Mesenchymal stem cell (in vitro differentiated cells and primary cell): ENCODE data around the gene PAPSS2.
"Not testable (repeated sequence)": the region's sequence is repeated elsewhere in the genome, so short reads cannot be mapped to it uniquely, and the experiment has no call there.

Source experiments
- DNase-seq: peaks from one replicate; pipeline ENCODE4 v3.0.0-alpha.2; 2013
- H2AFZ ChIP-seq: one replicate; pipeline ENCODE4 v1.6.1; 2013; ENCODE audit warnings: low read depth, mild to moderate bottlenecking, control low read depth, inconsistent platforms, low read length, moderate library complexity
- H2AK5ac ChIP-seq: 2 replicates; pipeline ENCODE4 v1.6.1; 2013; ENCODE audit warnings: low read length, moderate library complexity, mild to moderate bottlenecking, inconsistent platforms; ENCODE audit not compliant: severe bottlenecking
- H2BK120ac ChIP-seq: one replicate; pipeline ENCODE4 v1.6.1; 2013; ENCODE audit warnings: low read depth, mild to moderate bottlenecking, inconsistent platforms, low read length, moderate library complexity
- H2BK12ac ChIP-seq, 2 experiments: one replicate each; pipeline ENCODE4 v1.6.1; 2013; ENCODE audit warnings: inconsistent platforms in 2 of 2, low read length in 2 of 2, mild to moderate bottlenecking in 2 of 2, moderate library complexity in 2 of 2, control low read depth in 1 of 2
- H2BK15ac ChIP-seq: one replicate; pipeline ENCODE4 v1.6.1; 2013; ENCODE audit warnings: mild to moderate bottlenecking, low read depth, inconsistent platforms; ENCODE audit not compliant: poor library complexity, severe bottlenecking
- H2BK5ac ChIP-seq: 2 replicates; pipeline ENCODE4 v1.6.1; 2013; ENCODE audit warnings: low read depth, mild to moderate bottlenecking, low read length, control low read depth, inconsistent platforms; ENCODE audit not compliant: poor library complexity, severe bottlenecking
- H3K14ac ChIP-seq, 2 experiments: one replicate each; pipeline ENCODE4 v1.6.1; 2013; ENCODE audit warnings: inconsistent platforms in 2 of 2, low read length in 2 of 2, control low read depth in 1 of 2, mild to moderate bottlenecking in 1 of 2, moderate library complexity in 1 of 2
- H3K18ac ChIP-seq, 2 experiments: one replicate each; pipeline ENCODE4 v1.6.1; 2013; ENCODE audit warnings: inconsistent platforms in 2 of 2, low read length in 2 of 2, control low read depth in 1 of 2, low read depth in 1 of 2, mild to moderate bottlenecking in 1 of 2
- H3K23ac ChIP-seq, 2 experiments: one replicate each; pipeline ENCODE4 v1.6.1; 2013; ENCODE audit warnings: inconsistent platforms in 2 of 2, low read length in 2 of 2, mild to moderate bottlenecking in 2 of 2, moderate library complexity in 2 of 2, control low read depth in 1 of 2
- H3K27ac ChIP-seq: 2 replicates; pipeline ENCODE4 v1.5.1; 2013; ENCODE audit warnings: mild to moderate bottlenecking, moderate library complexity, low read length, control low read depth, inconsistent platforms; ENCODE audit not compliant: poor library complexity, severe bottlenecking
- H3K27me3 ChIP-seq, 2 experiments: 2 replicates each; pipeline versions ENCODE4 v1.6.1 to v1.7.0; 2013; ENCODE audit warnings: low read length in 2 of 2, mild to moderate bottlenecking in 2 of 2, moderate library complexity in 2 of 2, control low read depth in 1 of 2, inconsistent platforms in 1 of 2; ENCODE audit not compliant: control insufficient read depth in 1 of 2, insufficient read depth in 1 of 2
- H3K36me3 ChIP-seq, 2 experiments: 2 replicates each; pipeline versions ENCODE4 v1.6.1 to v1.7.0; 2013; ENCODE audit warnings: low read length in 2 of 2, control low read depth in 1 of 2, inconsistent platforms in 1 of 2, low read depth in 1 of 2, mild to moderate bottlenecking in 1 of 2; ENCODE audit not compliant: insufficient read depth in 2 of 2, control insufficient read depth in 1 of 2
- H3K4ac ChIP-seq, 2 experiments: one replicate each; pipeline ENCODE4 v1.6.1; 2013; ENCODE audit warnings: inconsistent platforms in 2 of 2, low read length in 2 of 2, mild to moderate bottlenecking in 2 of 2, moderate library complexity in 2 of 2, control low read depth in 1 of 2, low read depth in 1 of 2
- H3K4me1 ChIP-seq: 2 replicates; pipeline ENCODE4 v1.6.1; 2013; ENCODE audit warnings: low read depth, low read length, control low read depth; ENCODE audit not compliant: control insufficient read depth, insufficient read depth
- H3K4me2 ChIP-seq: 2 replicates; pipeline ENCODE4 v1.6.1; 2013; ENCODE audit warnings: low read length, mild to moderate bottlenecking, inconsistent platforms; ENCODE audit not compliant: poor library complexity, severe bottlenecking
- H3K4me3 ChIP-seq, 2 experiments: 2 replicates each; pipeline versions ENCODE4 v1.5.1 to v1.7.0; 2013; ENCODE audit warnings: low read length in 2 of 2, mild to moderate bottlenecking in 2 of 2, control low read depth in 1 of 2, low read depth in 1 of 2; ENCODE audit not compliant: insufficient read depth in 1 of 2
- H3K79me1 ChIP-seq: replicated peaks from 2 replicates; pipeline ENCODE4 v1.6.1; 2013; ENCODE audit warnings: mild to moderate bottlenecking, control low read depth, low read length, inconsistent platforms; ENCODE audit not compliant: poor library complexity, severe bottlenecking
- H3K9ac ChIP-seq: 2 replicates; pipeline ENCODE4 v1.7.0; 2013; ENCODE audit warnings: mild to moderate bottlenecking, low read length, moderate library complexity
- H3K9me3 ChIP-seq: 2 replicates; pipeline ENCODE4 v1.7.0; 2013; ENCODE audit warnings: mild to moderate bottlenecking, low read length; ENCODE audit not compliant: control insufficient read depth
- H4K8ac ChIP-seq: one replicate; pipeline ENCODE4 v1.6.1; 2013; ENCODE audit warnings: inconsistent platforms, mild to moderate bottlenecking, low read length, moderate library complexity
- H4K91ac ChIP-seq: one replicate; pipeline ENCODE4 v1.6.1; 2013; ENCODE audit warnings: mild to moderate bottlenecking, low read length, inconsistent platforms
- WGBS: methylation state at CpG from one replicate; pipeline ENCODE4 v1.1.7; 2013; ENCODE audit warnings: mixed read lengths; 5-methylcytosine and 5-hydroxymethylcytosine counted together

The PAPSS2 gene

DNA sequence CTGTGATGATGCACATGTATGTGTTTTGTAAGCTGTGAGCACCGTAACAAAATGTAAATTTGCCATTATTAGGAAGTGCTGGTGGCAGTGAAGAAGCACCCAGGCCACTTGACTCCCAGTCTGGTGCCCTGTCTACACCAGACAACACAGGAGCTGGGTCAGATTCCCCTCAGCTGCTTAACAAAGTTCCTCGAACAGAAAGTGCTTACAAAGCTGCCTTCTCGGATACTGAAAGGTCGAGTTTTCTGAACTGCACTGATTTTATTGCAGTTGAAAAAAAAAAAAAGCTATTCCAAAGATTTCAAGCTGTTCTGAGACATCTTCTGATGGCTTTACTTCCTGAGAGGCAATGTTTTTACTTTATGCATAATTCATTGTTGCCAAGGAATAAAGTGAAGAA, 87.2 kb downstream of the PAPSS2 start:
- H3K9ac ChIP-seq, result no peak overlapping the region
- no peak overlapping the region for H2BK12ac ChIP-seq
- H3K4me1 ChIP-seq, result no peaks in the 10 kb centered on the region
- no peak overlapping the region for H3K27ac ChIP-seq
- peaks cover 4 to 43% of the 10 kb centered on the region in 2 experiments for H3K36me3 ChIP-seq
- WGBS, result 47% methylated on average over 4 of the region's 4 CpGs
- no peak overlapping the region for H3K4ac ChIP-seq
- H3K23ac ChIP-seq, result no peak overlapping the region
- no peak overlapping the region for H4K8ac ChIP-seq
- H2BK15ac ChIP-seq, result no peak overlapping the region
- no peak overlapping the region for H2AFZ ChIP-seq
- no peaks in the 10 kb centered on the region for H3K9me3 ChIP-seq
- H2BK5ac ChIP-seq, result no peak overlapping the region
- H3K27me3 ChIP-seq, result no peaks in the 10 kb centered on the region
- H3K4me3 ChIP-seq, result no peak overlapping the region
- H2AK5ac ChIP-seq, result no peak overlapping the region
- H3K14ac ChIP-seq, result no peak overlapping the region
- H2BK120ac ChIP-seq, result no peak overlapping the region
- no peaks in the 10 kb centered on the region for H3K79me1 ChIP-seq
- no peak overlapping the region for H3K18ac ChIP-seq
- DNase-seq, result no peak
- no peak overlapping the region for H4K91ac ChIP-seq
- H3K4me2 ChIP-seq, result no peak overlapping the region

DNA sequence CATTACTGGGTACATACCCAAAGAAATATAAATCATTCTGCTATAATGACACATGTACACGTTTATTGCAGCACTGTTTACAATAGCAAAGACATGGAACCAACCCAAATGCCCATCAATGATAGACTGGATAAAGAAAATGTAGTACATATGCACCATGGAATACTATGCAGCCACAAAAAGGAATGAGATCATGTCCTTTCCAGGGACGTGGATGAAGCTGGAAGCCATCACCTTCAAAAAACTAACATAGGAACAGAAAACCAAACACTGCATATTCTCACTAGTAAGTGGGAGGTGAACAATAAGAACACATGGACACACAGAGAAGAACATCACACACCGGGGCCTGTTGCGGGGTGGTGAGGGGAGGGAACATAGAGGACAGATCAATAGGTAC, 88.6 kb downstream of the PAPSS2 start:
- H3K4me3 ChIP-seq, H3K27ac ChIP-seq, H4K91ac ChIP-seq, H3K4me1 ChIP-seq, H2BK120ac ChIP-seq, DNase-seq, H3K14ac ChIP-seq, H2BK12ac ChIP-seq, H2BK5ac ChIP-seq, H2AK5ac ChIP-seq, H3K9me3 ChIP-seq, H3K4me2 ChIP-seq, H4K8ac ChIP-seq, H3K9ac ChIP-seq, H3K79me1 ChIP-seq, H3K4ac ChIP-seq, H3K27me3 ChIP-seq, H3K23ac ChIP-seq, H3K18ac ChIP-seq, H2BK15ac ChIP-seq, H2AFZ ChIP-seq: not testable (repeated sequence)
- H3K36me3 ChIP-seq, result peaks cover 3 to 44% of the 10 kb centered on the region in 2 experiments
- WGBS, result 79% methylated on average over 2 of the region's 4 CpGs

DNA sequence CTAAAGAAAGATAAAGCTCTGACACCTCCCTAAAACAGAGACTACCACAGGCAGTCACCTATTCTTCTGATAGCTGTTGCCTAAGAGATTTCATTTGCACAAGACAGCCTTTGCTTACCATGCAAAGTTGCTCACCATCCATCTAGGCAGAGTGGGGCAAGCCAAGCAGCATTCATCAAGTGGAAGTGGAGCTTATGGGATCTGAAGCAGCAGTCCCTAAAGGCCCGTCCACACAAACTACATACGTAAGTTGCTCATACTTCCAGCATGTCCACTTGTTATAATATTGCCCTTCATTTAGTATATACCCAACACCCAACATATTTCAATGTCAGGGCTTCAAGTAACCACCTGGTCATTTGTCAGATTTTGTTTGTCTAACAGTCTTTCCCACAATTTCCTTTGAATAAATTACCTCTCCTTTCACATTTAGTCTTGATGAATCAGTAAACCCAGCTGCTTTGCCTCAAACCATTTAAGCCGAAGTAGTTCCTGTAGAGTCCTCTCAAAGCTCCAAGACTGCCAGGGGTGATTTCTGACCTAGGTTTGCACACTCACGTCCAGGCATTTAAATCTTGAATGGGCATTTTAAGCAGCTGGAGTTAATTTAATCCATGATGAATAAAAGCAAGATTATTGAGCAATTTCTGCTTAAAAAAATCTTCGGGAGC, 90.5 kb downstream of the PAPSS2 start:
- H3K14ac ChIP-seq, result no peak overlapping the region
- H4K8ac ChIP-seq, result no peak overlapping the region
- H3K9ac ChIP-seq, result peak overlapping the region; percentile 56
- no peak overlapping the region for H2BK120ac ChIP-seq
- peak overlapping the region in 1 of 2 experiments; percentile 47 for H3K23ac ChIP-seq
- H4K91ac ChIP-seq, result no peak overlapping the region
- H3K27ac ChIP-seq, result no peak overlapping the region
- no peaks in the 10 kb centered on the region for H3K9me3 ChIP-seq
- H3K4me2 ChIP-seq, result no peak overlapping the region
- H2BK12ac ChIP-seq, result no peak overlapping the region
- no peaks in the 10 kb centered on the region for H3K4me1 ChIP-seq
- no peak overlapping the region for H2BK5ac ChIP-seq
- no peak overlapping the region for H2AFZ ChIP-seq
- H3K27me3 ChIP-seq, result no peaks in the 10 kb centered on the region
- no peak overlapping the region for H3K18ac ChIP-seq
- H3K4ac ChIP-seq, result peak overlapping the region in 1 of 2 experiments; percentile 59
- H2AK5ac ChIP-seq, result no peak overlapping the region
- H2BK15ac ChIP-seq, result no peak overlapping the region
- H3K4me3 ChIP-seq, result no peak overlapping the region
- H3K79me1 ChIP-seq, result no peaks in the 10 kb centered on the region
- peaks cover 0 to 42% of the 10 kb centered on the region in 2 experiments for H3K36me3 ChIP-seq
- DNase-seq, result peak; percentile 50
- WGBS, result 56% methylated on average over 4 of the region's 5 CpGs

DNA sequence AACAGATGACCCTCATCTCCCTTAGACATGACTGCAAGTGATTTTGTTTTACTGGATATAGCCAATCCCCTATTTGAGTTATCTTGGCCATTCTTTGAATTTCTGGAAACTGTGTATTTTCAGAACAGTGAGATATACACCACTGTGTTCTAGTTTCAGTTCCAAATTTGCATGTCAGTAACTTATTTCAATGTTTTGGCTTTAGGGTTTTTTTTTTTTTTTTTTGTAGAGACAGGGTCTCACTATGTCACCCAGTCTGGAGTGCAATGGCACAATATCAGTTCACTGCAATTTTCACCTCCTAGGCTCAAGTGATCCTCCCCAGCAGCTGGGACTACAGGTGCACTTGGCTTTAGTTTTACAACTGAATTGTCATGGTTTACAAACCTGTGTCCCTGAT, 91.1 kb downstream of the PAPSS2 start:
- Histone ChIP-seq H3K4ac (no peak overlapping the region), H3K23ac (no peak overlapping the region), H3K79me1 (peaks cover under 1% of the 10 kb centered on the region), H3K27ac (no peak overlapping the region), H2BK15ac (no peak overlapping the region), H3K9ac (peak overlapping the region; percentile 56), H3K4me3 (peak overlapping the region in 1 of 2 experiments; percentile 35), H2BK5ac (no peak overlapping the region), H3K14ac (no peak overlapping the region), H2BK12ac (no peak overlapping the region), H3K18ac (no peak overlapping the region), H3K36me3 (peaks cover 0 to 41% of the 10 kb centered on the region in 2 experiments), H3K9me3 (no peaks in the 10 kb centered on the region), H4K91ac (no peak overlapping the region), H3K4me1 (no peaks in the 10 kb centered on the region), H4K8ac (no peak overlapping the region), H2AFZ (no peak overlapping the region), H3K27me3 (no peaks in the 10 kb centered on the region), H2BK120ac (no peak overlapping the region), H3K4me2 (no peak overlapping the region), H2AK5ac (no peak overlapping the region)
- DNase-seq, result no peak
